Measurements from ENCODE around the gene C19orf25.
"Not testable (repeated sequence)": the region's sequence is repeated elsewhere in the genome, so short reads cannot be mapped to it uniquely, and the experiment has no call there.

The C19orf25 gene

DNA sequence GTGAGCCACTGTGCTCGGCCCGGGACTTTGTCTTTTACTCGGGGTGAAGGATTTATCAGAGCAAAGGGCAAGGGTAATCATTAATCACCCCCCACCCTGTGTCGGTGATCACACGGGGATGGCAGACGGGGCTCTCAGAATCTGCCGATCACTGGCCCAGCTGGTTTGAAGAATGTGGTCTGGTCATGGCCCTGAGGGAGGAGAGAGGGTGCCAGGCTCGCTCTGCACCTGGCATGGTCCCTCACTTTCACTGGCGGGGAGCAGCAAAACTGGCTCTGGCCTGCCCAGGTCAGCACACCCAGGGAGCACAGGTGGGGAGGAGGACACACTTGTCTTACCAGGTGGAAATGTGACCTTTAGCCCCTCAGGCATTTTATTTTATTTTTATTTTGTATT lies 22.2 kb upstream of the C19orf25 start:
- TF ChIP-seq, protein P1, sequence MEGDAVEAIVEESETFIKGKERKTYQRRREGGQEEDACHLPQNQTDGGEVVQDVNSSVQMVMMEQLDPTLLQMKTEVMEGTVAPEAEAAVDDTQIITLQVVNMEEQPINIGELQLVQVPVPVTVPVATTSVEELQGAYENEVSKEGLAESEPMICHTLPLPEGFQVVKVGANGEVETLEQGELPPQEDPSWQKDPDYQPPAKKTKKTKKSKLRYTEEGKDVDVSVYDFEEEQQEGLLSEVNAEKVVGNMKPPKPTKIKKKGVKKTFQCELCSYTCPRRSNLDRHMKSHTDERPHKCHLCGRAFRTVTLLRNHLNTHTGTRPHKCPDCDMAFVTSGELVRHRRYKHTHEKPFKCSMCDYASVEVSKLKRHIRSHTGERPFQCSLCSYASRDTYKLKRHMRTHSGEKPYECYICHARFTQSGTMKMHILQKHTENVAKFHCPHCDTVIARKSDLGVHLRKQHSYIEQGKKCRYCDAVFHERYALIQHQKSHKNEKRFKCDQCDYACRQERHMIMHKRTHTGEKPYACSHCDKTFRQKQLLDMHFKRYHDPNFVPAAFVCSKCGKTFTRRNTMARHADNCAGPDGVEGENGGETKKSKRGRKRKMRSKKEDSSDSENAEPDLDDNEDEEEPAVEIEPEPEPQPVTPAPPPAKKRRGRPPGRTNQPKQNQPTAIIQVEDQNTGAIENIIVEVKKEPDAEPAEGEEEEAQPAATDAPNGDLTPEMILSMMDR (IDR thresholded peaks at IDR 0.05; ENCODE audit: low read depth, low read length): no peak
- no peak for DNase-seq (ENCODE audit: extremely low read depth, low read depth)

- DNase-seq (ENCODE audit: extremely low read depth, low read depth): not testable (repeated sequence)
Observed at GRCh38 chr19:1499231-1499630, 20.2 kb upstream of the C19orf25 start.

- DNase-seq (ENCODE audit: extremely low read depth, low read depth): no peak
- TF ChIP-seq, protein P1 (IDR thresholded peaks at IDR 0.05; ENCODE audit: low read depth, low read length): no peak
Observed at GRCh38 chr19:1497578-1498235, 18.7 kb upstream of the C19orf25 start.

DNA sequence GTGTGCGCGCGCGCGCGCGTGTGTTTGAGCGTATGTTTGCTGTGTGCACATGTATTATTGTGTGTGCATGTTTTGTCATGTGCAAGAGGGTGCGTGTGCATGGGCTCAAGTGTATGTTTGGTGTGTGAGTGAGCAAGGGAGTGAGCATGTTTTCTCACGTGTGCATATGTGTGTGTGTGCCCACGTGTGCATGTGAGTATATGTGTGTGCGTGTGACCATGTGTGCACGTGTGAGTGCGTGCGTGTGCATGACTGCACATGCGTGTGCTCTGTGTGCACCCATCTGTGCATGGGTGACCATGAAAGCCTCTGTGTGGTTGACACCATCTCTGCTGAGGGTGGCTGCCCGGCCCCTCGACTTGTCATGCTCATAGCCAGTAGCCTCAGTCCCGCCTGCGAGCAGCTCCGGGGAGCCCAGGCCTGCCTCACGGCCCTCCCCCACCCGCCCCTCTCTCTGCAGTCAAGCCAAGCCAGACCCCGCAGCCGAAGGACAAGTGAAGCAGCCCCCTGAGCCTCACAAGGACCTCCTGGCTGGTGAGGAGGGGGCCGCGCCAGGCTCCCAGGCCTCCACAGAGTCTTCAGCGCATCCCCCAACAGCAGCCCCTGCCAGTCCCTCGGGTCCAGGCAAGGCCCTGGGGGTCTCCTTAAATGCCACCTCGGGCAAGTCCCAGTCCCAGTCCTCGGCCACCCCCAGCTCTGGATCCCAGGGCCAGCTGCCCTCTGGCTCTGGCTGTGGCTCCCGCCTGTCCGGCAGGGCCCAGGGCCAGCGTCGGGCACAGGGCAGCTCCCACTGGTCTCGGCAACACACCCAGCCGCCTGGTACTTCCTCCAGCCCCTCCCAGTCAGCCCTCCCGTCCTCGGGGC lies 17.9 kb upstream of the C19orf25 start:
- DNase-seq (ENCODE audit: extremely low read depth, low read depth): no peak
- TF ChIP-seq, protein P1 (IDR thresholded peaks at IDR 0.05; ENCODE audit: low read depth, low read length): no peak

- DNase-seq (ENCODE audit: extremely low read depth, low read depth): no peak
- TF ChIP-seq, protein P1 (IDR thresholded peaks at IDR 0.05; ENCODE audit: low read depth, low read length): no peak
Observed at GRCh38 chr19:1495799-1496713, 17.0 kb upstream of the C19orf25 start.

- TF ChIP-seq, protein P1 (IDR thresholded peaks at IDR 0.05; ENCODE audit: low read depth, low read length): no peak
- no peak for DNase-seq (ENCODE audit: extremely low read depth, low read depth)
Observed at GRCh38 chr19:1495051-1495798, 16.2 kb upstream of the C19orf25 start.
